IPS-NIHi11 (cell line): ENCODE results near the gene BCKDHB.
"Not testable (repeated sequence)": the region's sequence is repeated elsewhere in the genome, so short reads cannot be mapped to it uniquely, and the experiment has no call there.

Experiments
- DNase-seq: peaks from one replicate; pipeline ENCODE4 v3.0.0; 2012; ENCODE audit warnings: mixed read lengths, low spot score

The BCKDHB gene

GRCh38 chr6:80106418-80107235, at the start of gene BCKDHB:
BCKDHB (plus strand) TSS chr6:80106671; CDS start chr6:80106694, 23 bp downstream.
- peak; percentile 97 for DNase-seq

GRCh38 chr6:80060774-80061173, 45.7 kb upstream of the BCKDHB start:
- no peak for DNase-seq

- DNase-seq: not testable (repeated sequence)
Observed at GRCh38 chr6:80068146-80068545, 38.3 kb upstream of the BCKDHB start.

GRCh38 chr6:80070431-80070830, 36.0 kb upstream of the BCKDHB start:
- DNase-seq: not testable (repeated sequence)

- peak; percentile 23 for DNase-seq
Observed at GRCh38 chr6:80077067-80077466, 29.4 kb upstream of the BCKDHB start.

GRCh38 chr6:80088637-80089036, 17.8 kb upstream of the BCKDHB start:
- DNase-seq: no peak

DNA sequence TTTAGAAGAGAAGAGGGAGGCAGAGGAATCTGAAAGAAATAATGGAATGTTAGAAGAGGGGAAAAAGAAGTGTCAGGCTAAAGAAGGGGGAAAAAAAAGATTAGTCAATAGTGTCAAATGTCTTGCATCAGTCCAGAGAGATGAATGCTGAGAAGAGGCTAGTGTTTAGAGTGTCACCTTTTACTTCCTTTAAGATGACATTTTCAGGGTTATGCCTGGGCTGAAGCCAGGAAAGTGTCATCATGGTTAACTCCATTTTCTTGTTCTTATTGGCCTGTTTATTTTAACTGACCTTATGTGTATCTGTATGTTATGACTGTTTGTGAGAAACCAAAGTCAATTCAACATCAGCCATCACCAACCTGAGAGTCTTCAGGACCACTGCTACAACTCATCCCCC, 15.0 kb upstream of the BCKDHB start:
- no peak for DNase-seq

DNA sequence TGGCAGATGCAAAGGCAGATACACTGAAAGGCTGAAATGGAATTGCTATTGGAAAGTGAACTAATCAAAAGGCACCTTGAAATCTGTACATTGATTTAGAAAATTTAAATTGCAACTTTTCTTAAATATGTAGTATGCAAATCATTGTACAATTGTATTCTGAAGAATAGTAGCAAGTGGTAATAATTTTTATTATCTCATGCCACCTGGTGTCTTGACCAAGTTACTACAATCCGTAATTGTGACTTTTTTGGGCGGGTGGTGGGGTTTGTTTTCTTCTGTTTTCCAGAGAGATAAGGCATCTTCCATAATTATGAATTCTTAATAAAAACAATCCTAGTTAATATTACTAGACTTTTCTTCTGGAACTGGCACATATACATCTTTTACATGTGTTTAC, 12.5 kb upstream of the BCKDHB start:
- DNase-seq: peak; percentile 33

DNA sequence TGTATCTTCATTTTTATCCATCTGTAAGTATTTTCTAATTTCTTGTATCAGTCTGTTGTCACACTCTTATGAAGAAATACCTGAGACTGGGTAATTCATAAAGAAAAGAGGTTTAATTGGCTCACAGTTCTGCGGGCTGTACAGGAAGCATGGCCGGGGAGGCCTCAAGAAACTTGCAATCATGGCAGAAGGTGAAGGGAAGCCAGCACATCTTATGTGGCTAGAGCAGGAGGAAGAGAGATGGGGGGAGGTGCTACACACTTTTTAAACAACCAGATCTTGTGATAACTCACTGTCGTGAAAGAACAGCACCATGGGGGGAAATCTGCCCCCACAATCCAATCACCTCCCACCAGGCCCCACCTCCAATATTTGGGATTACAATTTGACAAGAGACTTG, 10.9 kb upstream of the BCKDHB start:
- no peak for DNase-seq

DNA sequence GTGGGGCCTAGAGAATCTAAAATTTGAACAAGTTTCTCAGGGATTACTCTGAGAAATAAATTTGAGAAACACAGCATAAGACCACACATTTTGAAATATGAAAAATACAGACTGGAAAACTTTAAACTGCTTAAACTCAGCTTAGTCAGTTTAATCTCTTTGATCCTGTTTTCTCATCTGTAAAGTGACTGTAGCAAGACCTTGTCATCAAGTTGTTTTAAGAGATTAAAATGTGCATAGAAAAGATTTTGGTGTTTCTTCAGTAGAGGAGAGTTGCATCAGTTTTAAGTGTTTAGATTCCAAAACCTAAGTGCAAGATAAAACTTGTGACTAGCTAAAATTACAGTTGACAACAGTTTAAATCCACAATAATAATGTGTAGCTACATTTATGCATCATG, 8.1 kb upstream of the BCKDHB start:
- DNase-seq: no peak

- no peak for DNase-seq
Observed at GRCh38 chr6:80104520-80104919, 2.0 kb upstream of the BCKDHB start.

- DNase-seq: no peak
Observed at GRCh38 chr6:80105972-80106417, 476 bp upstream of the BCKDHB start.

DNA sequence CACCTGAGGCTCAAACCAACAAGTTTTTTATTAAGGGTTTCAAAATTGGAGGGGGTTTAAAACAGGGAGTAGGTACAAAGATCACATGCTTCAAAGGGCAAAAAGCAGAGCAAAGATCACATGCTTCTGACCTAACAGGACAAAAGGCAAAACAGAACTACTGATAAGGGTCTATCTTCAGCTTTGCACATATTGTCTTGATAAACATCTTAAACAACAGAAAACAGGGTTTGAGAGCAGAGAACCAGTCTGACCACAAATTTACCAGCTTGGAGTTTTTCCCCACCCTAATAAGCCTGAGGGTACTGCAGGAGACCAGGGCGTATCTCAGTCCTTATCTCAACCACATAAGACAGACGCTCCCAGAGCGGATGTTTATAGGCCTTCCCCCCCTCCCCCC, 16.1 kb downstream of the BCKDHB start:
- DNase-seq: not testable (repeated sequence)

- DNase-seq: no peak
Observed at GRCh38 chr6:80126657-80127345, 20.3 kb downstream of the BCKDHB start.

DNA sequence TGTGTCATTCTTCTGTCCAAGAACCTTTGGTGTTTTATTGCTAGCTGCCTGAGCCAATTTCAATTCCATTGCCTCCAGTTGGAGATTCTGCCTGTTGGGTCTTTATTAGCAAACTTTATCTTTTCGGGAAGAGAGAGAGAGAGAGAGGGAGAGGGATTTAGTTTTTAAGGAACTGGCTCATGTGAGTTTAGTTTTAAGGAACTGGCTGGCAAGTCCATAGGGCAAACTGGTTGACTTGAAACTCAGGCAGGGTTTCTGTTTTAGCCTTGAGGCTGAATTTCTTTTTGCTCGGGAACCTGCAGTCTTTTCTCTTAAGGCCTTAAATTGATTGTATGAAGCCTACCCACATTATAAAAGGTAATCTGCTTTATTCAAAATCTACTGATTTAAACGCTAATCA, 23.0 kb downstream of the BCKDHB start:
- DNase-seq: no peak

GRCh38 chr6:80133020-80133419, 26.5 kb downstream of the BCKDHB start:
- DNase-seq: peak; percentile 49

DNA sequence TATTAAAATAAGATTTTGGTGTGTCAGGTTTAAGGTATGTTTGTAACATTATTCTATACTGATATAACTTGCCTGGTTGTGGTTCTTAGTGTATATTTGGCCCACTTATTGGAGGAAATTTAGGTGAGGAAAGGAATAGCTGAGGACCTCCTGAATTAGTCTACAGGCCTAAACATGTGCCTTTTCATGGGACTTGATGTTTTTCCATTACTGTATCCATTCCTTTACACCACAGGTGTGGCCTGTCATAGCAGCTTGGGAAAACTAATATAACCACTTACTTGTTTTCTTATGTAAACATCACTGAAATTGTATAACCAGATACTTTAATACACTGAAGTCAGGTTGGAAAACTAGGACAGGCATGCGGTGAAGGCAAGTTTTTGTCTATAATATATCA, 27.6 kb downstream of the BCKDHB start:
- no peak for DNase-seq

DNA sequence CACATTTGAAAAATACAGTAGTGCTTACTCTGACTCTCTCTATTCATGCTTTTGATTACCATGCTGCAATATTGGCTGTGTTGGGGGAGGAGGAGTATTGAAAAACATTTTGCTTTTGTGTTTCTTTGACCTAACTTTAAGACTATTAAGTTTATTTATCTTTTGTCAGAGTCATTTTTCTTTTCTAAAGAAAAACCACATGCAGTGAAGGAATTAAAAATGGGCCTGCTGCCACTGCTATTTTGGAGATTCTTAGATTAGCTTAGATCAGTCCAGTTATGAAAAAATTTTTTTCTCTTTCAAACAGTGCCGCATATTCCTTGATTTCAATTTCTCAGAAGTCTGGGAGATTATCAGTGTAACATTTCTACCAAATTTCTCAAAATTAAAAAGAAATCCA, 36.1 kb downstream of the BCKDHB start:
- no peak for DNase-seq

DNA sequence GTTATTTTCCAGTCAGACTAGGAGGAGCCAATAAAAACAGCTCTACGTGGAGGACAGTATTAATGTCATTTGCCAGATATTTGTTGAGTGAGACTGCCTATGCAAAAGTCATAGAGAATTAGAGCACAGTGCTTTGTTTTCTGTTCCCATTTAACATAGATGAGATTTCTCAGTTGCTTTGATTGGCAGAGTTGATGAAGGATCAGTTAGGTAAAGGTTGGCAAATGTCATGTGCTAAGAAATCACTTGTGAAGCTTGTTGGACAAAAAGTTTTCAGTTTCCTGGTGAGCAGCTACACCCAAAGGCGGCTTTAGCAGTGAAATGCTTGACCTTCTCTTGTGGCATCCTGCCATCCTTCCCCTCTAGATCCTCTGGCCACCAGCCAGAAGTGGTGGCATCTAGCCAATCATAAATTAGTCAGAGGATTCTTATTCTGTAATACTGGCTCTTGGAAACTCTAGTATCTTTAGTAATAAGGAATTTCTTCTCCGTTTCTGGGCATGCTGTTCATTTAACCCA, 37.0 kb downstream of the BCKDHB start:
- no peak for DNase-seq

DNA sequence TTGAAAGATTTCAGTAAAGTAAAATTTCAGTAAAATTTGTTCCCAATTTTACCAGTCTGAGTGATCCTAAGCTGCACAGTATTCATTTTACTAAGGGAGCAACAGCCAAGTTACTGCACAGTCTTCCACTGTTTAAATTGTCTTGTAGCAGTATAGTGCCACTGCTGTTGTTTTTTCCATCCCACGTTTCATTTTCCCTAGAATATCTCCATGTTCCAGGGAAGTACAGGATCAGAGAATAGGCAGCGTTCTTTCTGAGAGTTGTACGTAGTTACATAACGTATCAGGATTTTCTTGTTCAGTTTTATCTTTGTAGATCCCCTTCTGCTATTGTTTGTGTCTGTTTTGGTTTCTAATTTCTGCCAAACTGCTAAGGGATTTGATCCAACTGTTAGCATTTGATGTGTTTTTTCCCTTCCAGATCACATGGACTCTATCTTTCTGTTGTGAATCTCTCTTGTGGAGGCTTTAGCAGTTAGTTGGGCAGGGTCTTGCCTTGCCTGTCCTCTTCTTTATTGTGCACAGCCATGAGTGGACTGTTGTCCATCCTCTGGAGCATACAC, 38.4 kb downstream of the BCKDHB start:
- DNase-seq: no peak

DNA sequence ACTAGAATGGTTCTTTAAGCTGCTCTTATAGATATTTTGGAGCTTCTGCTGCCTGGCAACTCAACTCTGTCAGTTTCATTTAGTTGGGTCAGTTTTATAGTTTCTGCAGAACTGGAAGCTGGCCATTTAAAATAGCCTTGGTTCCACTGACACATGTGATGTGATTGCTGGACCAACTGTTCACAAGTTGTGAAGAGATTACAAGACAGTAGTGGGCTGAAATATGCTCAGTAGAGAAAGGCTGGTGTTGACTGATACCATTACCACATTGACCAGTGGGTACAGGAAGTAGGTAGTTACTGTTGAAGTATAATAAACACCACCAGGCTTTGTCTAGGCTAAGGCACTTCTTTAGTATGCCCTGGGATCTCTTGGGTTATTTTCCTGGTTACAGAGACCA, 39.0 kb downstream of the BCKDHB start:
- DNase-seq: no peak

DNA sequence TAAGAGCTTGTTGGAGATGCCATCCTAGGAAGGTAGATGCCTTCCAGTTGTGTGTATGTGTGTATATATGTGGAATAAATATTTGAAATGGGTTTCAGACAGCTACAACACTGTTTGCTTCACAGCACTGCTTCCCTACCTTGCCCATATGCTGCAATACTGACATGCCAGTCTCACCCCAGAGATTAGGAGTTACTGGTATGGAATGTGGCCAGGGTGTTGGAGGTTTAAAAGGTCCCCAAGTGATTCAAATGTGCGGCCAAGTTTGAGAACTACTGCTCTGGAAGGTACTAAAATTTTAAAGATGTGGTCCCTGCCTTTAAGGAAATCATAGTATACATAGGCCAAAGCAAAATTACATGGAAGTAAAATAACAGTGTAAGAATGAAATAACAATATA, 39.5 kb downstream of the BCKDHB start:
- no peak for DNase-seq

DNA sequence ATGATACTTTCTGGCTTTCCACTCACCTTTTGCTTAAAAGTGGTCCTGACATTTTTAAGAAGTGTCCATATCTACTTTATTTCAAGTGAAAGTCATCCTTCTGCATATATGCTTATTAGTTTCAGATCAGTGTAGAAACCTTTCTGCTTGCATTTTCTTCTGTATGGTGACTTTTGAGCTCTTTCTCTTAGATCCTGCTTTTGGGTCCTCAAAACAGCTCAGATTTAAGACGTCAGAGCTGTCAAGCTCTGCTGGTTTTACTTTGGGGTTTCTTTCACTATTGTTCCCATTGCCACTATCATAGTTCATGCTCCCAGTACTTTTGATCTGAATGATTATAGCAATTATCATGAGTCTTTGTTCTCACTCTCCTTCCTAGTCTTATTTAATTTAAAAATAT, 41.7 kb downstream of the BCKDHB start:
- DNase-seq: no peak
